HCEC 1CT (cell line): ENCODE results near the gene TMEM107.

Source experiments
- DNase-seq: peaks from one replicate; pipeline ENCODE4 v3.0.0-alpha.2; 2017

The TMEM107 gene

GRCh38 chr17:8148560-8148959 lies 27.6 kb downstream of the TMEM107 start:
- DNase-seq, result no peak

GRCh38 chr17:8147805-8148404 lies 28.3 kb downstream of the TMEM107 start:
- no peak for DNase-seq

GRCh38 chr17:8147141-8147804 lies 28.9 kb downstream of the TMEM107 start:
- no peak for DNase-seq

GRCh38 chr17:8146381-8147140 lies 29.6 kb downstream of the TMEM107 start:
- no peak for DNase-seq

- DNase-seq, result no peak
These were observed 30.4 kb downstream of the TMEM107 start for GRCh38 chr17:8145811-8146210.

- no peak for DNase-seq
These were observed 31.6 kb downstream of the TMEM107 start for GRCh38 chr17:8144401-8145231.

GRCh38 chr17:8143581-8144400 lies 32.4 kb downstream of the TMEM107 start:
- no peak for DNase-seq

- no peak for DNase-seq
These were observed 33.1 kb downstream of the TMEM107 start for GRCh38 chr17:8142887-8143580.

GRCh38 chr17:8142158-8142886 lies 33.9 kb downstream of the TMEM107 start:
- DNase-seq, result no peak

GRCh38 chr17:8141741-8142140 lies 34.4 kb downstream of the TMEM107 start:
- DNase-seq, result no peak

GRCh38 chr17:8141045-8141444 lies 35.1 kb downstream of the TMEM107 start:
- no peak for DNase-seq

- no peak for DNase-seq
These were observed 35.8 kb downstream of the TMEM107 start for GRCh38 chr17:8140065-8141029.

- DNase-seq, result peak; percentile 94
These were observed 37.4 kb downstream of the TMEM107 start for GRCh38 chr17:8138672-8139371.

- no peak for DNase-seq
These were observed 37.9 kb downstream of the TMEM107 start for GRCh38 chr17:8138374-8138671.

- no peak for DNase-seq
These were observed 38.4 kb downstream of the TMEM107 start for GRCh38 chr17:8137645-8138373.

- peak; percentile 59 for DNase-seq
These were observed 42.2 kb downstream of the TMEM107 start for GRCh38 chr17:8133941-8134340.

GRCh38 chr17:8133399-8133798 lies 42.8 kb downstream of the TMEM107 start:
- no peak for DNase-seq

- DNase-seq, result peak; percentile 43
These were observed 44.2 kb downstream of the TMEM107 start for GRCh38 chr17:8131844-8132441.
